Measurements from ENCODE around the gene CEBPZOS.
A peak's percentile ranks its signal among the peaks of the same experiment; 100 is the strongest.
"Not testable (repeated sequence)": the region's sequence is repeated elsewhere in the genome, so short reads cannot be mapped to it uniquely, and the experiment has no call there.

CEBPZOS gene

DNA sequence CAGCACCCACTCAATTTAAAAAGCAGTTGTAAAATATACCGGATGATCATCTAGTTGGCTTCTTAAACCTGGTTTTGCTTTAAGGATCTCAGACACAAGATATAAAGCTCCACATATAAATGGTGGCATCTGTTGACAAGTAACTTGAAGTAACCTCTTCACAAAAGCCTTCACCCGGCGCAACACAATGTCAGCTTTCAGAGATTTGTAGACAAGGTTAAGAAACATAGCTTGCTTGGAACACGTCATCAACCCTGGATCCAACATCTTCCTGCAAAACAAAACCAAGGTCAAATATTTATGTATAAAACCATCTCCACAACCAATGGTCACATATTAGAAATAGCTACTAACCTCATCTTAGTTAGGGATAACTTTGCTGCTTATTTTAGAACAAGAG is 26.8 kb downstream of the CEBPZOS start:
- peaks cover 12% of the 10 kb centered on the region for H3K4me1 ChIP-seq (ENCODE audit: insufficient read depth, low read length)
- H3K9me3 ChIP-seq (ENCODE audit: low read length) = no peaks in the 10 kb centered on the region
- H3K4me3 ChIP-seq (ENCODE audit: low read depth in 1 of 2, low read length in 2 of 2) = no peak overlapping the region
- no peak overlapping the region for H3K27ac ChIP-seq (ENCODE audit: low read depth, low read length)
- no peaks in the 10 kb centered on the region for H3K27me3 ChIP-seq (ENCODE audit: control insufficient read depth in 1 of 2, insufficient read depth in 2 of 2, low read length in 2 of 2)
- H3K36me3 ChIP-seq (ENCODE audit: insufficient read depth, low read length) = peaks cover 47% of the 10 kb centered on the region
- H3K9ac ChIP-seq (ENCODE audit: low read length) = no peak overlapping the region

DNA sequence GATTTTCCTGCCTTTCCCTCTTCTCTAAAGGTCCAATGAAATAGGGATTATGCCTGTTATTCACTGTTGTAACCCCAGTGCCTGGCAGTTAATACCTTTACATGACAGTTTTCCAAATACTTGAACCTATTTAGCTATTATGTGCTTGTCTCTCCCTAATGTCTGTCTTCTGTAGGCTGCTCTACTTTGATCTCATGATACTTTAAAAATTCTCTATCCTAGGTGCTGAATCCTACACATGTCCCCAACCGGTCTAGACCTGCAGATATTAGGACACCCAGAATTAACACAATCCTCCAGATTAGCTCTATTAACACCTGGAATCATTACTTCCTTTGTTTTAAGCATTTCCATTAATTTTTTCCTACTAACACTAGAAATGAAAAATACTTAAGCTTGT is 27.8 kb downstream of the CEBPZOS start:
- no peak overlapping the region for H3K4me3 ChIP-seq (ENCODE audit: low read depth in 1 of 2, low read length in 2 of 2)
- H3K27me3 ChIP-seq (ENCODE audit: control insufficient read depth in 1 of 2, insufficient read depth in 2 of 2, low read length in 2 of 2) = no peaks in the 10 kb centered on the region
- H3K4me1 ChIP-seq (ENCODE audit: insufficient read depth, low read length) = peaks cover 12% of the 10 kb centered on the region
- H3K36me3 ChIP-seq (ENCODE audit: insufficient read depth, low read length) = peaks cover 43% of the 10 kb centered on the region
- H3K27ac ChIP-seq (ENCODE audit: low read depth, low read length) = no peak overlapping the region
- H3K9me3 ChIP-seq (ENCODE audit: low read length) = no peaks in the 10 kb centered on the region
- H3K9ac ChIP-seq (ENCODE audit: low read length) = no peak overlapping the region

DNA sequence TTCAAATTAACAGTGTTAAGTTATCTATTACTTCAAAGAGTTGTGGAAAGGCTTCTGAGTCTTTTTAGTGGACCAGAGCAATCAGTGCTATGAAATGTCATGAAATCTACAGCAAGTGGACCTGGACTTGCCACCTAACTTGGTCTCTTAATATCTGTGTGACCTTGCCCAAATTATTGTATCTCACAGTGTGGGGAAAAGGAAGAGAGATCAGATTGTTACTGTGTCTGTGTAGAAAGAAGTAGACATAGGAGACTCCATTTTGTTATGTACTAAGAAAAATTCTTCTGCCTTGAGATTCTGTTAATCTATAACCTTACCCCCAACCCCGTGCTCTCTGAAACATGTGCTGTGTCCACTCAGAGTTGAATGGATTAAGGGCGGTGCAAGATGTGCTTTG is 28.8 kb downstream of the CEBPZOS start:
- not testable (repeated sequence) for H3K27me3 ChIP-seq (ENCODE audit: control insufficient read depth in 1 of 2, insufficient read depth in 2 of 2, low read length in 2 of 2); H3K27ac ChIP-seq (ENCODE audit: low read depth, low read length); H3K9me3 ChIP-seq (ENCODE audit: low read length); H3K9ac ChIP-seq (ENCODE audit: low read length); H3K4me3 ChIP-seq (ENCODE audit: low read depth in 1 of 2, low read length in 2 of 2)
- H3K36me3 ChIP-seq (ENCODE audit: insufficient read depth, low read length) = peaks cover 42% of the 10 kb centered on the region
- peaks cover 19% of the 10 kb centered on the region for H3K4me1 ChIP-seq (ENCODE audit: insufficient read depth, low read length)

DNA sequence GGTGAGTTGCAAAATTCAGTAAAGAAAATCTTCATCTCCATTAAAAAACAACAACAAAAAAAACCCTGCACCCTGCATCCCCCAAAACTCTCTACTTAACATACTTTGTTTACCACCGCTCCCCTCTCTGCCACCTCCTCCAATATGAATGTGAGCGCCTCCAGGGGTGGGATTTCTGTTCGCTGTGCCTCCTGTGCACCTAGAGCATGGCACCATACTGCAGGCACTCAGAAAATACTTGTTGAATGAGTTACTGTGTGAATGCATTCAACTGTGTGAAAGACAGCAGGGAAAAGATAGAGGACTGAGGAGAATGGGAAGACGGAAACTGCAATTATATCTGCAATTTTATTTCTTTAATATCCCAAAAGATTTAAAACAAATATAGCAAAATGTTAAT is 30.6 kb downstream of the CEBPZOS start:
- H3K27me3 ChIP-seq (ENCODE audit: control insufficient read depth in 1 of 2, insufficient read depth in 2 of 2, low read length in 2 of 2) = no peaks in the 10 kb centered on the region
- no peaks in the 10 kb centered on the region for H3K9me3 ChIP-seq (ENCODE audit: low read length)
- peaks cover 26% of the 10 kb centered on the region for H3K36me3 ChIP-seq (ENCODE audit: insufficient read depth, low read length)
- no peak overlapping the region for H3K9ac ChIP-seq (ENCODE audit: low read length)
- H3K4me3 ChIP-seq (ENCODE audit: low read depth in 1 of 2, low read length in 2 of 2) = no peak overlapping the region
- H3K27ac ChIP-seq (ENCODE audit: low read depth, low read length) = no peak overlapping the region
- H3K4me1 ChIP-seq (ENCODE audit: insufficient read depth, low read length) = peaks cover 23% of the 10 kb centered on the region

- H3K9ac ChIP-seq (ENCODE audit: low read length) = no peak overlapping the region
- H3K36me3 ChIP-seq (ENCODE audit: insufficient read depth, low read length) = peaks cover 18% of the 10 kb centered on the region
- no peak overlapping the region for H3K4me3 ChIP-seq (ENCODE audit: low read depth in 1 of 2, low read length in 2 of 2)
- H3K27ac ChIP-seq (ENCODE audit: low read depth, low read length) = no peak overlapping the region
- H3K4me1 ChIP-seq (ENCODE audit: insufficient read depth, low read length) = peaks cover 35% of the 10 kb centered on the region
- H3K9me3 ChIP-seq (ENCODE audit: low read length) = no peaks in the 10 kb centered on the region
- no peaks in the 10 kb centered on the region for H3K27me3 ChIP-seq (ENCODE audit: control insufficient read depth in 1 of 2, insufficient read depth in 2 of 2, low read length in 2 of 2)
These were observed 32.5 kb downstream of the CEBPZOS start for GRCh38 chr2:37228788-37229187.

- Histone ChIP-seq H3K27me3 (ENCODE audit: control insufficient read depth in 1 of 2, insufficient read depth in 2 of 2, low read length in 2 of 2) (no peaks in the 10 kb centered on the region), H3K4me3 (ENCODE audit: low read depth in 1 of 2, low read length in 2 of 2) (peak overlapping the region; percentile 88 to 95), H3K36me3 (ENCODE audit: insufficient read depth, low read length) (peaks cover 18% of the 10 kb centered on the region), H3K4me1 (ENCODE audit: insufficient read depth, low read length) (peaks cover 31% of the 10 kb centered on the region), H3K9me3 (ENCODE audit: low read length) (no peaks in the 10 kb centered on the region), H3K27ac (ENCODE audit: low read depth, low read length) (peak overlapping the region; percentile 96), H3K9ac (ENCODE audit: low read length) (peak overlapping the region; percentile 98)
These were observed 34.3 kb downstream of the CEBPZOS start for GRCh38 chr2:37230581-37230980.

DNA sequence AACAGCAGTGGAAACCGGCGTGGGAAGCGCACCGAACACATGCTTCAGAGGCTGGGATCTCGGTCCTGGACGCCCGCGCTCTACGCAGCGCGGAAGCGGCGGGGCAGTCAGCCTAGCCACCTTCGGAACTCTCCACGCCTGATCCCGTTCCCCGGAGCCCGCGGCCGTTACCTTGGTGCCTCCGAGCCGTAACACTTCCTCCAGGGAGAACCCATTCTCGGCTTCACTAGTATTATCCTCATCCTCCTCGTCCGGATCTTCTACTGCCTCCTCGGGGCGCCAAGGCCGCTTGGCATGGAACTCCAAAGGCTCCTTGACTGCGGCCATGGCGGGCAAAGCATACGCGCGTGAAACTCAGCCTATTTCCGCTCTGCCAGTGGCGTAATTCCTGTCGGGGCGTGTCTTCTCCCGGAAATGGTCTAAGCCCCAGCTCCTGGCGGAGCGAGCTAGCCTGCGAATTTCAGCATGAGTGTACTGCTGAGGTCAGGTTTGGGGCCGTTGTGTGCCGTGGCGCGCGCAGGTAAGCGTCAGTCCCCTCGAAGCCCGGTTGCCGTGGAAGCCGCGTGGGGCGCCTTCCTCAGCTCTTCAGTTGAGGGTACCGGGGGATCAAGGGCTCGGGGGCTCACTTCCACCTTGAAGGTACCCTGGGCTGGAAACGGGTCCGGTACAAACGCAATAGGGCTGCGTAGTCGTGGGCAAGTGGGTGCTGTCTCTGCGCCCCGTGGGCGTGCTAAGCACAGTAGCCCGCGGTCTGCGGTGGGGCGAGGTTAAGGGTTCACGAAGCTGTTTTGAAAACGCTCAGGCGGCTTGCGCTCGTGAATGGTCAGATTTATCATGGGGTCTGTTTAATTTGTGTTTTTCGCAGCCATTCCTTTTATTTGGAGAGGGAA is 35.2 kb downstream of the CEBPZOS start, which contains the start of the genes CEBPZ and NDUFAF7:
Gene CEBPZ (minus strand): TSS at position 356 of the 890 bp plus-strand sequence. CDS start 29 bp downstream, at position 327.
Gene NDUFAF7 (plus strand): TSS at position 418 of the 890 bp plus-strand sequence. CDS start 48 bp downstream, at position 466.
- no peaks in the 10 kb centered on the region for H3K9me3 ChIP-seq (ENCODE audit: low read length)
- H3K4me3 ChIP-seq (ENCODE audit: low read depth in 1 of 2, low read length in 2 of 2) = peak within 1 kb of the TSS; percentile 88 to 95
- H3K4me1 ChIP-seq (ENCODE audit: insufficient read depth, low read length) = peaks cover 26% of the 10 kb centered on the region
- H3K27me3 ChIP-seq (ENCODE audit: control insufficient read depth in 1 of 2, insufficient read depth in 2 of 2, low read length in 2 of 2) = no peaks in the 10 kb centered on the region
- H3K27ac ChIP-seq (ENCODE audit: low read depth, low read length) = peak within 1 kb of the TSS; percentile 96
- peak within 1 kb of the TSS; percentile 98 for H3K9ac ChIP-seq (ENCODE audit: low read length)
- peaks cover 18% of the 10 kb centered on the region for H3K36me3 ChIP-seq (ENCODE audit: insufficient read depth, low read length)

- peak overlapping the region; percentile 98 for H3K9ac ChIP-seq (ENCODE audit: low read length)
- H3K9me3 ChIP-seq (ENCODE audit: low read length) = no peaks in the 10 kb centered on the region
- no peaks in the 10 kb centered on the region for H3K27me3 ChIP-seq (ENCODE audit: control insufficient read depth in 1 of 2, insufficient read depth in 2 of 2, low read length in 2 of 2)
- peaks cover 11% of the 10 kb centered on the region for H3K36me3 ChIP-seq (ENCODE audit: insufficient read depth, low read length)
- H3K4me3 ChIP-seq (ENCODE audit: low read depth in 1 of 2, low read length in 2 of 2) = peak overlapping the region; percentile 88 to 95
- peak overlapping the region; percentile 96 for H3K27ac ChIP-seq (ENCODE audit: low read depth, low read length)
- H3K4me1 ChIP-seq (ENCODE audit: insufficient read depth, low read length) = peaks cover 26% of the 10 kb centered on the region
These were observed 36.0 kb downstream of the CEBPZOS start for GRCh38 chr2:37232131-37232933.

DNA sequence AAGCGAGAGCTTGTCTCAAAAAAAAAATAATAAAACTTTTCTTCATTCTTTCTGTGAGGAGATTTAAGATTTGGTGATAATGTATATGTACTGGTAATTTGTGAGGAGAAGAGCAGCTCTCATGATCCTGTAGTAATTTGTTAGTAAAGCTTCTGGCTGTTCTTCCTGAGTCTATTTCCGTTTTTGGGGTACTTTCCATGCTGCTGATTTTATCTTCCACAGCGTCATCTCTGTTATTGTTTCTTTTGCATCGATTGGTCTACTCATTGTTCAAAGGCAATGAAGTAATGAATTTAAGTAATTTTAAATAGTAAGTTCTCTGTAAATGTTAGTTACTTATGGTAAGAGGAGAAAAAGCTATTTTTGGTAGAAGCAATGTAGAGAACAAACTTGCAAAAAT is 47.1 kb downstream of the CEBPZOS start:
- no peak overlapping the region for H3K9ac ChIP-seq (ENCODE audit: low read length)
- H3K4me3 ChIP-seq (ENCODE audit: low read depth in 1 of 2, low read length in 2 of 2) = no peak overlapping the region
- no peaks in the 10 kb centered on the region for H3K4me1 ChIP-seq (ENCODE audit: insufficient read depth, low read length)
- H3K27ac ChIP-seq (ENCODE audit: low read depth, low read length) = no peak overlapping the region
- no peaks in the 10 kb centered on the region for H3K27me3 ChIP-seq (ENCODE audit: control insufficient read depth in 1 of 2, insufficient read depth in 2 of 2, low read length in 2 of 2)
- peaks cover 50% of the 10 kb centered on the region for H3K36me3 ChIP-seq (ENCODE audit: insufficient read depth, low read length)
- no peaks in the 10 kb centered on the region for H3K9me3 ChIP-seq (ENCODE audit: low read length)

- Histone ChIP-seq H3K9me3 (ENCODE audit: low read length) (no peaks in the 10 kb centered on the region), H3K36me3 (ENCODE audit: insufficient read depth, low read length) (peaks cover 52% of the 10 kb centered on the region), H3K27ac (ENCODE audit: low read depth, low read length) (no peak overlapping the region), H3K4me3 (ENCODE audit: low read depth in 1 of 2, low read length in 2 of 2) (no peak overlapping the region), H3K4me1 (ENCODE audit: insufficient read depth, low read length) (no peaks in the 10 kb centered on the region), H3K27me3 (ENCODE audit: control insufficient read depth in 1 of 2, insufficient read depth in 2 of 2, low read length in 2 of 2) (no peaks in the 10 kb centered on the region), H3K9ac (ENCODE audit: low read length) (no peak overlapping the region)
These were observed 47.7 kb downstream of the CEBPZOS start for GRCh38 chr2:37244017-37244416.

DNA sequence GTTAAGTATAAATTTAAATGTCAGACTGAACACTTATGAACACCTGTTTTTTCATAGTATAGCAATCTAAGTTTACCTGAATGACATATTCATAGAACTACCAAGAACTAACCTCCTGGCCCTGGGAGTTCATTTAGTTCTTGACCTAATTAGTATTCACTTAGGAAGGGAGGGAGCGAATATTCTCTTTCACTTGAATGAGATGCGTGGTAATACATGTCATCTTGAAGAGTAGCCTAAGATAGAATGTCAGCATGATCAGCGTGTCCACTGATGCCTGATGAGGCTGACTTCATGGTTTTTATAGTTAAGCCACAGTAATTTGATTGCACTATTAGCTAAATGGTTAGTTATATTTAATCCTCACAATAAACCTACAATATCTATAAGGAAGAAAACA is 48.5 kb downstream of the CEBPZOS start:
- Histone ChIP-seq H3K4me1 (ENCODE audit: insufficient read depth, low read length) (no peaks in the 10 kb centered on the region), H3K36me3 (ENCODE audit: insufficient read depth, low read length) (peaks cover 49% of the 10 kb centered on the region), H3K4me3 (ENCODE audit: low read depth in 1 of 2, low read length in 2 of 2) (no peak overlapping the region), H3K9me3 (ENCODE audit: low read length) (no peaks in the 10 kb centered on the region), H3K27ac (ENCODE audit: low read depth, low read length) (no peak overlapping the region), H3K9ac (ENCODE audit: low read length) (no peak overlapping the region), H3K27me3 (ENCODE audit: control insufficient read depth in 1 of 2, insufficient read depth in 2 of 2, low read length in 2 of 2) (no peaks in the 10 kb centered on the region)

All from muscle layer of colon (tissue), 2 donors.